Measurements from ENCODE around the gene GRIK1.
"Not testable (repeated sequence)": the region's sequence is repeated elsewhere in the genome, so short reads cannot be mapped to it uniquely, and the experiment has no call there.

Gene GRIK1

DNA sequence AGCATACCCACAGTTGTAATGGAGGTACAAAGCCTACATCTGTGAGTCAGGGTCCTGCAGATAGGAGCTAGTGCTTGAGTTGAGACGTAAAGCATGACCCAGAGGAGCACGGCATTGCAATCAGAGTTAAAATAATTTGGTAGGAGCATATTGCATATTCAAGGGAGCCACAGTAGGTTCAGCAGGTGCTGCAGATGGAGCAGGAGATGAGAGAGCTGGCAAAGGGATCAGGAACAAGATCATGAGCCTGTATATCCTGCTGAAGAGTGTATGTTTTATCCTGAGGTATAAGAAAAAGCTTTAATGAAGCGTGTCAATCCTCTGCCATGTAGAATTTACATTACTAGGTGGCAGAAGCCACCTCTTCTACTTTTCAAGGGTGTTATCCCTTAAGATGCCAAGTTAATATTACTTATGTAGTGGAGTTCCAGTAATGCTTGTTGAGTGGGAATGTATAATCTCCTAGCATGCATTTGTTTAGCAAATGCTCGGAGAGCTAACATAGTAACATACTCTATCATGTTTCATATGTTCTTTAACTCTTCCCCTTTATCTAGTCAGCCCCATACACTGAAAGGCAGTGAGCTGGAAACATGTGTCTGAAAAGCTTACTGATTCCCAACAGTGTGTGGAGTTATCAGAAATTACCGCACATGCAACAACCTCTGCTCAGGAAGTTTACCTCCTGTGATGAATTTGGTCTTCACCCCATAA is 300.3 kb downstream of the GRIK1 start:
- DNase-seq: no peak

DNA sequence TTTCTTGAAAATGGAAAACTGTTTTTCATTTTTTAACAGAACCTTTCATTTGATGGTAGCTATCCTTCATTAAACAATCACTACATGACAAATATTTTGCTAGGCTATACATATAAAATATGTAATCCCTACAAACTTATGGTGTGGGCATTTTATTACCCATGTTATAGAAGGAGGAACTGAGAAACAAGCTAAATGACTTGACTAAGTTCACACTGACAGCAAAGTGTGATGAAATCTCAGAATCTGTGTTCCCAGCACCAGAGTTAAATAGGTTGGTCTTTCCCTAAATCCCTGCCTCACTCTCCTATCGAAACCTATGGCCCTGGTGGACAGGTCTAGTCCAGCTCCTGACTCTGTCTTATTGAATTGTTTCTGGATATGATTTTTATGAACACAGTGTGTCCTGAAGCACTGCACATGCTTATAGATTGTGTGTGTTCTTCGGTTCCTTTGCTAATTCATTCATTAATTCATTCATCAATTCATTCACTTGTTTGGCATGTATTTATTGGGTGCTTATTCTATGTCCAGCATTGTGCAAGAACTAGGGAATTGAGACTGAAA is 301.0 kb downstream of the GRIK1 start:
- DNase-seq: no peak

GRCh38 chr21:29638138-29638537 is 301.7 kb downstream of the GRIK1 start:
- no peak for DNase-seq

GRCh38 chr21:29637553-29637952 is 302.2 kb downstream of the GRIK1 start:
- DNase-seq: no peak

GRCh38 chr21:29637134-29637533 is 302.7 kb downstream of the GRIK1 start:
- no peak for DNase-seq

- DNase-seq: no peak
These were observed 305.4 kb downstream of the GRIK1 start for GRCh38 chr21:29634418-29634817.

DNA sequence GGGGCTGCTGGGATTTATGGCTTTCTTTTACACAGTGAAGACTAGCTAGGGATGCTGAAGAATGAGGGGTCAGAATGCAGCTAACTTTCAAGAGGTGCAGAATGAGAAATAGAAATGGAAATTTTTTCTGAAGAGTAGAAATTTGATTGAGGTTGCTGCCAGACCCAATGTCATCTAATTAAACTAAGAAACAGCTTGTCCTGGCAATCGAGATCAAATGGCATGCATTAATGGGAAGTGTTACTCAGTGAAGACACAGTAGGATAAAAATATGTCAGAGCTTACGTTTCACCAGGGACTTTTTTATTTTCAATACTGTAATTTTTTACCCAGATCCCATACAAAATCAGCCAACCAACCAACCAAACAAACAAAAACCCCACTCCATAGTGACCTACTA is 306.0 kb downstream of the GRIK1 start:
- DNase-seq: no peak

DNA sequence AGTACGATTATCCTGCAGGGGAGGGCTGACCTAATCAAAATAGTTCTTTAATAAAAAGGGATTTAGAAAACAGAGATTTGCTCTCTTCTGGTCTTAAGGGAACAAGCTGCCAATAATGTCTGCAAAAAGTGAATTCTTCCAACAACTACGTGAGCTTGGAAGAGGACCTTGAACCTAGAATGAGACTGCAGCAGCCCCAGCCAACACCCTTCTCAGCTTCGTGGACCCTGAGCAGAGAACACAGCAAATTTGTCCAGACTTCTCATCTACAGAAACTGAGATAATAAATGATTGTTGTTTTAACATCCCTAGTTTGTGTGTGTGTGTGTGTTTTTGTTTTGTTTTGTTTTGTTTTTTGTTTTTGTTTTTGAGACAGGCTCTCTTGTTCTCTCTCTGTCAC is 309.4 kb downstream of the GRIK1 start:
- DNase-seq: no peak

GRCh38 chr21:29627905-29628304 is 311.9 kb downstream of the GRIK1 start:
- DNase-seq: no peak

DNA sequence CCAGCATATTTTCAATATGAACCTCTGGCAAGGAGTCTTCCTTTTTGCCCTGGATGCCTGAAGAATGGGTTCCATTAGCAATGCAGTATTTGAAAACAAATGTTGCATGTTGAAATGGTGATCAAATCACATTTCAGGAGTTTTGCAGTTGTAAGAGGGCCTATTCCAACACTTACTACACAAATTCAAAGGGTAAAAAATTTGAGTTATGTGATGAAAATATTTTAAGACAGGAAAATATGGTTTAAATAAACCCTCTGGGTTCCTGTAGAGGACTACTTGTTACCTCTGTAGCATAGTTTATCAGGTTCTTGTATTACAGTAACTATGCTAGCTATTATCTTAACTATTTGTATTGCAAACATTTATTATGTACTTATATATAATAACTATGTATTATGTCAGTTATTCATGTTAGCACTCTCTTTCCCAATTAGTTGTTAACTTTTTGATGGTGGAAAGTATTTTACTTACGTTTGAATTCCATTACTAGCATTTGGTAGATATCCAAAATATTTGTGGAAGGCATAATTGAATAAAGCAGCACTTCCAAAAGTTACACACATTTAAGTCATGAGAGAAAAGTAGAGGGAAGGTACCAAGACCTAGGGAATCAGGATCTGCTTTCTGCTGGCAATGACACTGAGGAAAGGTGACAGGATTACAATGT is 312.9 kb downstream of the GRIK1 start:
- no peak for DNase-seq

DNA sequence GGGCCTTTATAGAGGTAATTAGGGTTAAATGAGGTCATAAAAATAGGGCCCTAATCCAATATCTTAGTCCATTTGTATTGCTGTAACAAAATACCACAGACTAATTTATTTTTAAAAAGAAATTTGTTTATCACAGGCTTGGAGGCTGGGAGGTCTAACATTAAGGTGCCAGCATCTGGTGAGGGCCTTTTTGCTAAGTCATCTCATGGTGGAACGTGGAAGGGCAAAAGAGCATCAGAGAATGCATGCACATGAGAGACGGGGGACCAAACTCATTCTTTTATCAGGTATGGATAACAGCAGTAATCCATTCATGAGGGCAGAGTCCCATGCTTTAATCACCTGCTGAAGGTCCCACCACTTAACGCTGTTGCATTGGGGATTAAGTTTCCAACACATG is 313.8 kb downstream of the GRIK1 start:
- no peak for DNase-seq

DNA sequence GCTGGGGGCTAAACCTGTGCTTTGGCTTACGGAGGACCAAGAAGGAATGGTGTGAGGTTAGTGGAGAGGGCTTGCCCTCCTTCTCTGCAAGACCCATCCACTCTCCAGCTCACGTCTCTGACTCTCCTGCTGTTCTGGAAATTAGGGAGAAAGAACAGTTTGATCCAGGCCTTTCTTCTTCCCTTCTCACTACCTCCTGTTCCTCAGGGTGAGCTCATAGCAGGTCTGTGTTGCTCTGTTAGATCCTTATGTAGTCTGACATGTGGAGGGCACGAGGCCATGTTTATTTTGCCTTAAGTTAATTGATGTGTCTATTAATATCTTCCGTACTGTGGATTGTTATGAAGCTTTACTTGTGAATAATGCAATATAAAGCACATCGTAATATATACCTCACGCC is 315.0 kb downstream of the GRIK1 start:
- no peak for DNase-seq

DNA sequence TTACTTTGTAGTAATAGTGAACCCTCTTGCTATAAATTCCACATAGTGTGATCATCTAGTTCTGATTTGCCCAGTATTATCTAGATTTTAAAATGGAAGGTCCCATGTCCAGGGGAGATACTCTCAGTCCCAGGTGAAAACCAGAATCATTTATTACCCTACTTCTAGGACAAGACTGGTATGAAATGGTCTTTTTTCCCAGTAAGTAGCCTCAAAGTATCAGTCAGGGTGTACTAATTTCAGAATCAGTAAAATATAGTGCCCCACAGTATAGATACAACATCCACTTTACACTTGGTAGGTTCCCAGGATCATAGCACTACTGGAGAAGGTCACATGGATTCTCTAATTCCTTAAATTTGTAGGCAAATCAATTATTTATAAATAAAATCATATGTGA is 318.3 kb downstream of the GRIK1 start:
- DNase-seq: no peak

- no peak for DNase-seq
These were observed 323.5 kb downstream of the GRIK1 start for GRCh38 chr21:29616209-29616751.

DNA sequence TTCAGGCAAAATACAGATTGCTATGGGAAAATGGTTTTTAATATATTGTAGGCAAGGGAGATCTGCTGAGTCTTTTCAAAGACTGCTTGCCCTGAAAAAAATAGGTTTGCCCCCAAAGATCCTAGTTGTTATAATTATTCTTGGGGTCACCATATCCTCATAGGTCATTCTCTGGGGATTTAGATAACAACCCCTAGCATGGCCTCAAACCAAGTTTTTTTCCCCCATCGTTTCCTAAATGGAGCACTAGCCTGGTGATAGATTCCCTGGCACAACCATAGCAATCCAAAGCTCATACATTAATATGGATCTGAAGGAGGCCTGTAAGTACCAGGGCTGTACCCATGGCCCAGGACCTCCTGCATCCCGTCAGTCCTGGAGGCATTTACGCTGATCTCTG is 325.9 kb downstream of the GRIK1 start:
- no peak for DNase-seq

DNA sequence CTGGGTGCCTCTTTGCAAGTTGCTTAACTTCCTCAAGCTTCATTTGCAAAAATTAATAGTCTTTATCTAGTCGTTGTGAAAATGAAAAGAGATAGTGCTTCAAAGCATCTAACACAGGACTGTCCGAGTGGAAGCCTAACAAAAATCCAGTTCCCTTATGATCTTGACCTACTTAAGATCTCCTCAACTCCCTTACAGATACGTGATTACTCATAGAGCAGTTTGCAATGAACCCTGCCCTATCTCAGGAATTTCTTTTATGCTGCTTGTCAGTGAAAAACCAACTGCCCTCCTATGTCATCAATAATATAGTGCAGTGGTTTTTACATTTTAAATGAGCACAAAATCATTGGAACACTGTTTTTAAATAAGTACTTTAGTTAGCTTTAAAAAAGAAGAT is 326.8 kb downstream of the GRIK1 start:
- DNase-seq: no peak

GRCh38 chr21:29610779-29611360 is 328.9 kb downstream of the GRIK1 start:
- no peak for DNase-seq

DNA sequence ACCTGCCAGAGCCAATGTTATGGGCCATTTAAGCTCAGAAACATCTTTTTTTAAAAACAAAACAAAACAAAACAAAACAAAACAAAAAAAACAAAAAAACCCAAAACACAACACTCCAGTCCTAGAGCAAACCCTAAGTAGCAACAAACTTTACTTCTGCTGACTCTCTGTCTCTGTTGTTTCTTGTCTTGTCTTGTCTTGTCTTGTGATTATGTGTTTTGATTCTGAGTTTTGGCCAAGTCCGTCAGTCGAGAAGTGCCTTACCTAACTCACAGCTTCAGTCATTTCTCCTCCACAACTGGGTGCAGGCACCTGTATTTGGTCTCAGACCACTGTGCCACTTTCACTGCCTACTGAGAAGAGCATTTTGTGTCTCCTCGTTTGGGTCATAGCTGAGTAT is 333.2 kb downstream of the GRIK1 start:
- DNase-seq: no peak

DNA sequence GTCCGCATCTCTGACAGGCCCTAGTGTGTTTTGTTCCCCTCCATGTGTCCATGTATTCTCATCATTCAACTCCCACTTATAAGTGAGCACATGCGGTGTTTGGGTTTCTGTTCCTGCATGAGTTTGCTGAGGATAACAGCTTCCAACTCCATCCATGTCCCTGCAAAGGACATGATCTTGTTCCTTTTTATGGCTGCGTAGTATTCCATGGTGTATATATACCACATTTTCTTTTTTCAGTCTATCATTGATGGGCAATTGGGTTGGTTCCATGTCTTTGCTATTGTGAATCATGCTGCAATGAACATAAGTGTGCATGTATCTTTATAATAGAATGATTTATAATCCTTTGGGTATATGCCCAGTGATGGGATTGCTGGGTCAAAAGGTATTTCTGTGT is 334.6 kb downstream of the GRIK1 start:
- DNase-seq: not testable (repeated sequence)

GRCh38 chr21:29604076-29604475 is 335.7 kb downstream of the GRIK1 start:
- DNase-seq: no peak

DNA sequence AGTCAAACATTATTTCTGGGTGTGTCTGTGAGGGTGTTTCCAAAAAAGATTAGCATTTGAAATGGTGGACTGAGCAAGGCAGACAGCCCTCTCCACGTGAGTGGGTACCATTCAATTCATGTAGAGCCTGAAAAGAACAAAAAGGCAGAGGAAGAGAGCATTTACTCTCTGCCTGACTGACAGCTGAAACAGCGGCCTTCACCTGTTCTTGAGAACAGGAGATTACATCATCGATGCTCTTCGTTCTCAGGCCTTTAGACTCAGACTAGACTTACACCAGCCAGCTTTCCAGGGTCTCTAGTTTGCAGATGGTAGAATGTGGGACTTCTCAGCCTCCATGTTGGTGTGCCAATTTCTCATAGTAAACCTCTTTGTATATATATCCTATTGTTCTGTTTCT is 338.7 kb downstream of the GRIK1 start:
- DNase-seq: no peak

DNA sequence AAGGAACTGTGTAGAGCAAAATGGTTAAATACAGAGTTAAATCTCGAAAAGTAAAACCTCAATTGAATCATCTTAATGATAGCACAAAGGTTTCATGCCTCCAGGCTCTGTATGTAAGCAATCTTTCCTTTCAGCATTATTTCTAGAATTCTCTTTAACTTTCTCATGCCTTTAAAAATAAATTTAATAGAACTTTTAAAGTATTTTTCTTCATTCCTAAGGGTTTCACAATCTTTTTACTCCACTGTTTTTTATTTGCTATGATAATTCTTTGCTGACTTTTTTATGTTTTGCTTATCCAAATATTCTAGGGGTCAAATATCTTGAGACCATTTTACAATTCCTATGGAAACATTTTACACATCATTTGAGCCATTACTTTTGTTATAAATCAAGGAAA is 353.1 kb downstream of the GRIK1 start:
- peak; percentile 10 for DNase-seq

GRCh38 chr21:29585462-29585861 is 354.3 kb downstream of the GRIK1 start:
- no peak for DNase-seq

GRCh38 chr21:29583424-29583924 is 356.3 kb downstream of the GRIK1 start:
- DNase-seq: no peak

Data from EL (cell line).